ENCODE data around the gene KPNA4.
"Not testable (repeated sequence)": the region's sequence is repeated elsewhere in the genome, so short reads cannot be mapped to it uniquely, and the experiment has no call there.

The KPNA4 gene

DNA sequence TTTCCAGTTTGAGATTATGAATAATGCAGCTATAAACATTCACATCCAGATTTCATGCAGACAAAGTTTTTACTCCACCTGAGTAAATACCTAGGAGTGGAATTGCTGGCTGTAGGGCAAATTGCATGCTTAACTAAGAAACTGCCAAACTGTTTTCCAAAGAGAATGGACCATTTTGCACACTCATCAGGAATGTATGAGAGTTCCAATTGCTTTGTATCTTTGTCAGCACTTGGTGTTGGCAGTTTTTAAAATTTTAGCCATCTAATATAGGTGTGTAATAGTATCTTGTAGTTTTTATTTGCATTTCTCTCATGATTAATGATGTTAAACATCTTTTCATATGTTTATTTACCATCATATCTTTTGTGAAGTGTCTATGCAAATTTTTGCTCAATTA, 75.2 kb downstream of the KPNA4 start:
- no peak for DNase-seq (ENCODE audit: low read depth in 2 of 2)

- DNase-seq (ENCODE audit: low read depth in 2 of 2), result no peak
These were observed 78.9 kb downstream of the KPNA4 start for GRCh38 chr3:160486459-160486869.

DNA sequence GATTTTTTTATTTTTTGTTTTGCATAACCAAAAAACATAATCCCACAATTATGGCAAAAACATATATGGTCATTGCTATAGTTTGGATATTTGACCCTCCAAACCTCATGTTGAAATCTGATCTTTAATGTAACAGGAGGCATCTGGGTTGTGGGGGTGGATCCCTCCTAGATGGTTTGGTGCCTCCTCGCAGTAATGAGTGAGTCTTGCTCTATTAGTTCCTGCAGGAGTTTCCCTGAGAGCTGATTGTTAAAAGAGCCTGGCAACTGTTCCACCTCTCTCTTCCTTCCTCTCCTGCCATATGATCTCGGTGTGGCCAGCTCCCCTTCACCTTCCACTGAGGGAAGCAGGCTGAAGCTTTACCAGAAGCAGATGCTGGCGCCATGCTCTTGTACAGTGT, 82.6 kb downstream of the KPNA4 start:
- DNase-seq (ENCODE audit: low read depth in 2 of 2), result no peak

DNA sequence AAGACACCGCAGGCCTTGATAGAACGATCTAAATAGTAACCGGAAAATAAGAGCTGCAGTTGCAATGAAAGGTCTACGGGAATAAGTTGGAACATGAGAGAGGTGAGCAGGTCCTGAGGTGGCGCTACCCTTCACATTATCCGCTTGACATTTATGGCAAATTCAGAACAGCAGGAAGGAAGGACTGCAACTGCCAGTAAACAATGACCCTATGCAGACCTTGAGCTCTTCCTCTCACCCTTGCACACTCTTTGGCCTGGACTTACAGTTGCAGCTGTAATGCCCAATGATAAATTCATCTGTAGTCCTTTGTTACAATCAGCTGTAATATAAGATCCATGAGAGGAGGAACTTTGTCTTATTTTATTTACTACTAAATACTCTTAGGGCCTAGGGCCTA, 83.5 kb downstream of the KPNA4 start:
- no peak for DNase-seq (ENCODE audit: low read depth in 2 of 2)

- DNase-seq (ENCODE audit: low read depth in 2 of 2), result no peak
These were observed 84.4 kb downstream of the KPNA4 start for GRCh38 chr3:160480931-160481330.

DNA sequence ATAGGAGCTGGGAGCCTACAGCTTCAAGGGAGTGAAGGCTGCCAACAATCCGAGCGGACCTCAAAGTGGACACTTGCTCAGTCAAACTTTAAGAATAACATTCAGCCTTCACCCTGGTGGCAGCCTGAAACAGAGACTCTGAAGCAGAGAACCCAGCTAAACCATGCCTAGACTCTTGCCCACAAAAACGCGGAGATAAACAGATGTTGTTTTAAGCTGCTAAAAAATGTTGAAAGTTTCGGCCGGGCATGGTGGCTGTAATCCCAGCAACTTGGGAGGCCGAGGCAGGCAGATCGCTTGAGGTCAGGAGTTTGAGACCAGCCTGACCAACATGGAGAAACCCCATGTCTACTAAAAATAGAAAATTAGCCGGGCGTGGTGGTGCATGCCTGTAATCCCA, 86.0 kb downstream of the KPNA4 start:
- DNase-seq (ENCODE audit: low read depth in 2 of 2), result no peak

- no peak for DNase-seq (ENCODE audit: low read depth in 2 of 2)
These were observed 87.0 kb downstream of the KPNA4 start for GRCh38 chr3:160478338-160478737.

- DNase-seq (ENCODE audit: low read depth in 2 of 2), result no peak
These were observed 87.6 kb downstream of the KPNA4 start for GRCh38 chr3:160477750-160478149.

DNA sequence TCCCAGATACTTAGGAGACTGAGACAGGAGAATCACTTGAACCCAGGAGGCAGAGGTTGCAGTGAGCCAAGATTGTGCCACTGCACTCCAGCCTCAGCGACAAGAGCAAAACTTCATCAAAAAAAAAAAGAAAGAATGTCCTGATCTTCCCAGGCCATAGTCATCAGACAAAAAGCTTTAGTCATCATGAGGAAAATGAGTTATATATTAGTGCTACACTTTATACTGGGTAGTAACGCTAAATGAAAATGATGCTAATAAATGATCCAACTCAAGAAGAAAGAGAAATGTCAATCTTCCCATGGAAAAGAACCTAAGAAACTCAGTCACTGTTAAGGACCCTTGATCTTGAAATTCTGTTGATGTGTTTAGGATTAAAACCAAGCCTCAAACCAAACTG, 89.5 kb downstream of the KPNA4 start:
- no peak for DNase-seq (ENCODE audit: low read depth in 2 of 2)

GRCh38 chr3:160475153-160475552, 90.2 kb downstream of the KPNA4 start:
- no peak for DNase-seq (ENCODE audit: low read depth in 2 of 2)

DNA sequence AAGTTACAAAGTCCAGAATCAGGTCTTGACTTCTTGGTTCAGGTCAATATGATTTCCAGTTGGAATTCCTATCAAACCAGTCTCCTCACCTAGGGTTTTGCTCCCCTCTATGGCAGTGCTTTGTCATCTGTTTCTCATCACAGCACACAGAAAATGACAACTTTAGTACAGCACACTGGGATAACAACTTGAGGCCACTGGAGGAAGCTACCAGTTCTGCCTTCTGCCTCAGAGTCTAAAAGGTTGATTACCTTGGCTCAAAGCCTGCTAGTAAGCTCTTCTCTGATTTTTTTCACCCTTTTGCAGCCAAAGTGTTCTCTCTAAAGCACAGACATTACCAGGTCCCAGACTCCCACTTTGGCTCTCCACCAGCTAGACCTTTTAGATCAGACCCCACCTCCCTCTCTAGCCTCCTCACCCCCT, 90.9 kb downstream of the KPNA4 start:
- DNase-seq (ENCODE audit: low read depth in 2 of 2), result no peak

GRCh38 chr3:160473978-160474377, 91.4 kb downstream of the KPNA4 start:
- DNase-seq (ENCODE audit: low read depth in 2 of 2), result no peak

GRCh38 chr3:160473221-160473620, 92.2 kb downstream of the KPNA4 start:
- no peak for DNase-seq (ENCODE audit: low read depth in 2 of 2)

DNA sequence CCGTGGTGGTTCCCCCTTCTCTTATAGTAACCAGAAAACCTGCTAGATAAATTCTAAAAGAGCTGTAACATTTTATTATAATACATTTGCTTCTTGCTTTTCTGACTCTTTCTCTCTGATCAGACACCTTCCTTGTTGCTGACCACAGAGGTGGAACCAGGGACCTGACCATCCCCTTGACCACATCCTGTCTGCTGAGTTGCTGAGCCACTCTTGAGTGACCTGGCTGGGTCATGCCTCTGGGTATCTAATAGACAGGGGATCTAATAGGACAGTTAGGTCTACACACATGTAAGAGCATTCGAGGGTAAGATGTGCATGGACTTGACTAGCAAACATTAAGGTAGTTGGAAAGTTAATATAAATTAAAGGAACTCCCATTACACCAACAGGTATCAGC, 93.0 kb downstream of the KPNA4 start:
- no peak for DNase-seq (ENCODE audit: low read depth in 2 of 2)

GRCh38 chr3:160471892-160472291, 93.5 kb downstream of the KPNA4 start:
- no peak for DNase-seq (ENCODE audit: low read depth in 2 of 2)

DNA sequence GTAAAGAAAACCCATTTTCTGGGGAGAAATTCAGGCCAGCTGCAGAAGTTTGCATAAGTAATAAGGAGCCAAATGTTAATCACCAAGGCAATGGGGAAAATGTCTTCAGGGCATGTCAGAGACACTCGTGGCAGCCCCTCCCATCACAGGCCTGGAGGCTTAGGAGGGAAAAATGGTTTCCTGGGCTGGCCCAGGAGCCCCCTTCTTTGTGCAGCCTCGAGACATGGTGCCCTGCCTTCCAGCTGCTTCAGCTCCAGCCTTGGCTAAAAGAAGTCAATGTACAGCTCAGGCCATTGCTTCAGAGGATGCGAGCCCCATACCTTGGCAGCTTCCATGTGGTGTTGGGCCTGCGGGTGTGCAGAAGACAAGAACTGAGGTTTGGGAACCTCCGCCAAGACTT, 95.2 kb downstream of the KPNA4 start:
- no peak for DNase-seq (ENCODE audit: low read depth in 2 of 2)

DNA sequence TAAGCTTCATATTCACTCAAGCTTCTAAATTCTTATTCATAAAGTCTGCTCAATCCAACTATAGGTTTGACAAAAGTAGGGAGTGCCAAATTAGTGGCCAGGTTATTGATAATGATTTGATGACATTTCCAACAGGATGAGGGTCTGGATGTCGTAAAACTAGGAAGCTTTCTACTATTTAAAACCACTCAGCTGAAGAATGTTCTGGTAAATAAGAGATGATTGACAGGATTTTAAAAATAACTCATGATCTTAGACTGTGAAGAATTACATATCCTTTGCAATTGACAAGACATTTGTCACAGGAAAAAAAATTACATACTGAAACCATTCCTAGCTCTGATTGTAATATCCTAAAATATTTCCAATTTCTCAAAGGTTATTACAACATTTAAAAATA, 100.4 kb downstream of the KPNA4 start:
- no peak for DNase-seq (ENCODE audit: low read depth in 2 of 2)

- DNase-seq (ENCODE audit: low read depth in 2 of 2), result no peak
These were observed 101.0 kb downstream of the KPNA4 start for GRCh38 chr3:160464321-160464720.

- no peak for DNase-seq (ENCODE audit: low read depth in 2 of 2)
These were observed 105.3 kb downstream of the KPNA4 start for GRCh38 chr3:160460033-160460432.

- DNase-seq (ENCODE audit: low read depth in 2 of 2), result no peak
These were observed 105.9 kb downstream of the KPNA4 start for GRCh38 chr3:160459450-160459970.

DNA sequence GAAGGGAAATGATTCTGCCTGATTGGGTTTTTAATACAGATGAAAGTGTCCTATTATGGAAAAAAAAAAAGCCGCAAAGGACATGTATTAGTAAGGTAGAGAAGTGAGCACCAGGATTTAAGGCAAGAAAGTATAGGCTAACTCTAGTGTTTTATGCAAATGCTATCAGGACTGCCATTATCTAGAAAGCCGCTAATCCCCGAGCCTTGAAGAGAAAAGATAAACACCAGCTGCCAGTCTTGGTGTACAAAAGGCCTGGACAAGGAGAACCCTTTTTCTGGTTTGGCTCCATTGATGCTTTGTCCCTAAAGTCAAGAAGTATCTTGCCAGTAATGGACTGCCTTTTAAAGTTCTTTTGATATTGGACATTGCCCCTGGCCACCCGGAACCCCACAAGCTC, 107.2 kb downstream of the KPNA4 start:
- no peak for DNase-seq (ENCODE audit: low read depth in 2 of 2)

- DNase-seq (ENCODE audit: low read depth in 2 of 2), result no peak
These were observed 109.5 kb downstream of the KPNA4 start for GRCh38 chr3:160455846-160456245.

DNA sequence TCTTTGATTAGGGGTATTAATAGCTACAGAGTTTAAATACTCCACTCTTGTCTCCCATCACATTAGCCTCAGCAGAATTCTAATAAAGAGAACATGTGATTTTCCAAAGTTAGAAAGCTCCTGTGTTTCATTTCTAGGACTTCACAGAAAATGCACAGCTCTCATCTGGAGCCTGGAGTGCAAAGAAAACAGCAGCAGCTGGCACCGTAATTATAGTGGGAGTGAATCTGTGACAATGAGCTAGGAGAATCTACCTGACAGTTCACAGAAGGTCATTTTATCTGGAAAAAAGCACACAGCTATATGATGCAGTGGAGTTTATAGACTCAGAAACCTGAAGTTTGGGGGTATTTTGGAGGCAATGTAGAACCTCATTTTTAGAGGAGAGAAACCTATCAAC, 110.4 kb downstream of the KPNA4 start:
- no peak for DNase-seq (ENCODE audit: low read depth in 2 of 2)

- not testable (repeated sequence) for DNase-seq (ENCODE audit: low read depth in 2 of 2)
These were observed 113.1 kb downstream of the KPNA4 start for GRCh38 chr3:160452251-160452650.

- DNase-seq (ENCODE audit: low read depth in 2 of 2), result no peak
These were observed 113.8 kb downstream of the KPNA4 start for GRCh38 chr3:160451602-160452001.
